ENCODE data around the gene EML1.

The EML1 gene

DNA sequence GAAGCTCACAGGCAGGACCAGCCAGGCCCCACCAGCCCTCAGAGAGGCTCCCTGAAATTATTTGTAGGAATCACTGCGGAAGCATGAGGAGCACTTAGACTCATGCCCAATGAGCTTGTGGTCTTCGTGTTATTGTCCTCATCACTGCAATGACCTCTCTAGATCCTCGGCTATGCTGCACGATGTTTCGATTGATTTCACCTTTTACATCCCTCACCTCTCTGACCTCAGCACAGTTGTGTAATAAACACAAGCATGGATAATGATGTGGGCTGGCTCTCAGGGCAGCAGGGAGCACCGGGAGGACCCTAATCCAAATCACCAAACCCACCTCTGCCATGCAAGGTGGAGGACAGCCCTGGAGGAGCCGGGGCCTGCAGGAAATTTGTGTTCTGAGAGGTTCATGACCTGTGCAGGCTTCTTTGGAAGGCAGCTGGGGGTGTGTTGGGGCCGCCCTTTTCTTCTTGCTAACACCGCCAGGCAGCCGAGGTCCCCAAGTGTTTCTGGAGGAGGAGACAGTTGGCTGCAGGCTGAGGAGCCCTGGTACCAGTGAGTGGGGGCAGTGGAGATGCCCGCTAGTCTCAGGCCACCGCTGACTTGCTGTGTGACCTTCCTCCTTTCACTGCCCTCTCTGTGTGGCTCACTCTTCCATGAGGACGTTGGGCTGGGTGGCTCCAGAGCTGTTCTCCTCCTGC lies 29.5 kb upstream of the EML1 start:
- no peak overlapping the region for H3K9ac ChIP-seq (ENCODE audit: low read depth, low read length)
- no peaks in the 10 kb centered on the region for H3K9me3 ChIP-seq (ENCODE audit: control insufficient read depth, insufficient read depth, low read length)
- peaks cover 25% of the 10 kb centered on the region for H3K4me1 ChIP-seq (ENCODE audit: insufficient read depth, low read length)
- no peaks in the 10 kb centered on the region for H3K36me3 ChIP-seq (ENCODE audit: insufficient read depth, low read length)

DNA sequence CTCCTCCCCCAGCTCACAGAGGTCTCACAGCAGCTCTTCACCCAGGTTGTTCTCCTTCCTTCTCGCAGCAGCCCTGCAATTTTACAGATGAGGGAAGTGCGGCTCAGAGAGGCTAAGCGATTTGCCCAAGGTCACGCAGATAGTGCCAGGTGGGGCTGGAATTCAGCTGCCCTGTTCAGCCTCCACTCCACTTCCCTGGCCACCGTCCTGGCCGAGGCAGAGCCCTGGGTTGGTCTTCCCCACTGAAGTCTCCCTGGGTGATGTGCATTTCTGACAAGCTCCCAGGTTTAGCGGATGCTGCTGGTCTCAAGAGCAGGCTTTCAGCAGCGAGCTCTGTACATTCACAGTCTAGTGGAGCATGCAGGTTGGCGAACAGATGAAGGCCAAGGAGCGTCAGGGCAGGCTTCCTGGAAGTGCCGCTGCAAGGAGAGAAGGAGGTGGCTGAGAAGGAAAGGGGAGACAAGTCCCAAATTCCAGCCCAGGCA lies 28.9 kb upstream of the EML1 start:
- peaks cover 19% of the 10 kb centered on the region for H3K4me1 ChIP-seq (ENCODE audit: insufficient read depth, low read length)
- H3K9ac ChIP-seq (ENCODE audit: low read depth, low read length) = no peak overlapping the region
- no peaks in the 10 kb centered on the region for H3K9me3 ChIP-seq (ENCODE audit: control insufficient read depth, insufficient read depth, low read length)
- no peaks in the 10 kb centered on the region for H3K36me3 ChIP-seq (ENCODE audit: insufficient read depth, low read length)

DNA sequence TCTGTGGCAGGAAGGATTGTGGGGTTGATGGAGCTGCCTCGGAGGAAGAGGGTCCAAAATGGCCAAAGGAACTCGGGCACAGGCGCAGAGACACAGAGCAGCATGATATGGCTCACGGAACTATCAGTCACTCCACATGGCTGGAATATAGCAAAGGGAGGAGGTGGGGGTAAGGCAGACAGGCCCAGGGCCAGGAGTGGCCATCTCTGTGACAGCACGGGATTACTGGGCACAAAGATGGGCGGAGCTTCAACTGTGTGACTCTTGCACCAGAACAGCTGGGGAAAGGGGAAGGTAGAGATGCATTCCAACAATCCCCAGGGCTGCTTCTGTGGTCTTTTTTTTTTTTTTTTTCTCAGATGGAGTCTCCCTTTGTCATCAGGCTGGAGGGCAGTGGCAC lies 24.8 kb upstream of the EML1 start:
- Histone ChIP-seq H3K36me3 (ENCODE audit: insufficient read depth, low read length) (no peaks in the 10 kb centered on the region), H3K4me1 (ENCODE audit: insufficient read depth, low read length) (peaks cover 13% of the 10 kb centered on the region), H3K9me3 (ENCODE audit: control insufficient read depth, insufficient read depth, low read length) (no peaks in the 10 kb centered on the region), H3K9ac (ENCODE audit: low read depth, low read length) (no peak overlapping the region)

GRCh38 chr14:99769123-99769522 lies 24.1 kb upstream of the EML1 start:
- Histone ChIP-seq H3K9me3 (ENCODE audit: control insufficient read depth, insufficient read depth, low read length) (no peaks in the 10 kb centered on the region), H3K9ac (ENCODE audit: low read depth, low read length) (no peak overlapping the region), H3K4me1 (ENCODE audit: insufficient read depth, low read length) (peaks cover 16% of the 10 kb centered on the region), H3K36me3 (ENCODE audit: insufficient read depth, low read length) (no peaks in the 10 kb centered on the region)

DNA sequence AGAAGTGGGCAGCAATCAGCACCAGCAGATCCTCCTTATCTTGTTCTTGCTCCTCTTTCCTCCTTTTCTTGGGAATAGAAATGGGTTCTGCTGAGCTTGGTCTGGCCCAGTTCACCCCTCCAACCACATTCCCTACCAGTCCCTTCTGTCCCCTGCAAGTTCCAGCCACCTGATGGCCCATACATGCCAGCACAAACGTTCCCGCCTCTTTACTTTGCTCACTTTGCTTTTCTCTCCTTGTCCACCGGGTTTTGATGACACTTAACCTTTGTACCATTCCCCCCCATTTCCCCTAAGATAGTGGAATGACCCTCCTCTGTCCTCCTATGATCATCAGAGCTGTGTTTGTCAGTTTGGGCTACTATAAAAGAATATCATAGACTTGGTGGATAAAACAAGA lies 23.4 kb upstream of the EML1 start:
- no peaks in the 10 kb centered on the region for H3K9me3 ChIP-seq (ENCODE audit: control insufficient read depth, insufficient read depth, low read length)
- no peak overlapping the region for H3K9ac ChIP-seq (ENCODE audit: low read depth, low read length)
- H3K36me3 ChIP-seq (ENCODE audit: insufficient read depth, low read length) = no peaks in the 10 kb centered on the region
- H3K4me1 ChIP-seq (ENCODE audit: insufficient read depth, low read length) = peaks cover 22% of the 10 kb centered on the region

GRCh38 chr14:99772371-99773283 lies 20.6 kb upstream of the EML1 start:
- H3K4me1 ChIP-seq (ENCODE audit: insufficient read depth, low read length) = peaks cover 31% of the 10 kb centered on the region
- no peaks in the 10 kb centered on the region for H3K9me3 ChIP-seq (ENCODE audit: control insufficient read depth, insufficient read depth, low read length)
- H3K9ac ChIP-seq (ENCODE audit: low read depth, low read length) = no peak overlapping the region
- H3K36me3 ChIP-seq (ENCODE audit: insufficient read depth, low read length) = no peaks in the 10 kb centered on the region

DNA sequence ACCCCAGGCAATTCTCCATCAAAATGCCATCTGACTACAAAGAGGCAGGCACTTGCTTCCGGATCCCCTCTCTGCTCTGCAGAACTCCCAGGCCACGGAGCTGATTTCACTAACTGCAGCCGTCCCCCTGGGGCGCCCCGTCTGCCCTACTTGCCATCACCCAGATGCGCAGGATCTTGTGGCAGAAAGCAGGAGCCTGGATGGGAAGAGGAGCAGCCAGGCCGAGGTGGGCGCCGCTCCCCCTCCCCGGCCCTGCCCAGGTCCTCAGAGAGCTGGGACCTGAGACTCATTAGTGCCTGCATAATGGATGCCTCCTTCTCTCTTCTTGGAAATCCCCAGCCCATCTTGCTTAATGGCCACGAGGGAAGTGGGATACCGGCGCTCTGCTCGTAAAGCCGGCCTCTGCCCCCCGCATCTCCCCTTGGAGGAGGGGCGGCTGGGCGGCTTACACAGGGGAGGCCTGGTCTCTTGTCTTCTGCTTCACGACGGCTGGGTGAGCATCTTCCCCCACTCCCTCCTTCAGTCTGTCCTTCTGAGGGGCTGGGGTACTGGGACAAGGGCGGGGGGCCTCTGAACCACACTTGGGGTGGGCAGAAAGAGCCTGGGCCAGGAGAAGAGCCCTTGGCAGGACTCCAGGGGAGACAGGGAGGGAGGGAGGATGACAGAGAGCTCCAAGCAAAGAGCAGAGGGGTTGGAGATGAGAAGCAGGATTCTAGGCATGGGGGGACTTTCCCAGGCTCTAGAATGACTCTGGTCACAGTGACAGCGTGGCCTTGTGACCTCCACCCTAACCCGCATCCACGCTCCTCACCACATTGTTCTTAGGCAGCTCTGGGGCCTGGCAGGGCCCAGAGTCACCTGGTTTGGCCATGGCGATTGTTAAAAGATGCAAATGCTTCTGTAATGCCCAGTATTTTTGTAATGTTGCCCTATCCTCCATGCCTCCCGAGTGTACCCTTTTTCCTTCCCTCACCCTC lies 19.4 kb upstream of the EML1 start:
- no peaks in the 10 kb centered on the region for H3K36me3 ChIP-seq (ENCODE audit: insufficient read depth, low read length)
- peaks cover 27% of the 10 kb centered on the region for H3K4me1 ChIP-seq (ENCODE audit: insufficient read depth, low read length)
- peaks cover 8% of the 10 kb centered on the region; the same call in 1 of the 2 replicates for H3K9me3 ChIP-seq (ENCODE audit: control insufficient read depth, insufficient read depth, low read length)
- peak overlapping the region; percentile 26; the same call in 1 of the 2 replicates for H3K9ac ChIP-seq (ENCODE audit: low read depth, low read length)

DNA sequence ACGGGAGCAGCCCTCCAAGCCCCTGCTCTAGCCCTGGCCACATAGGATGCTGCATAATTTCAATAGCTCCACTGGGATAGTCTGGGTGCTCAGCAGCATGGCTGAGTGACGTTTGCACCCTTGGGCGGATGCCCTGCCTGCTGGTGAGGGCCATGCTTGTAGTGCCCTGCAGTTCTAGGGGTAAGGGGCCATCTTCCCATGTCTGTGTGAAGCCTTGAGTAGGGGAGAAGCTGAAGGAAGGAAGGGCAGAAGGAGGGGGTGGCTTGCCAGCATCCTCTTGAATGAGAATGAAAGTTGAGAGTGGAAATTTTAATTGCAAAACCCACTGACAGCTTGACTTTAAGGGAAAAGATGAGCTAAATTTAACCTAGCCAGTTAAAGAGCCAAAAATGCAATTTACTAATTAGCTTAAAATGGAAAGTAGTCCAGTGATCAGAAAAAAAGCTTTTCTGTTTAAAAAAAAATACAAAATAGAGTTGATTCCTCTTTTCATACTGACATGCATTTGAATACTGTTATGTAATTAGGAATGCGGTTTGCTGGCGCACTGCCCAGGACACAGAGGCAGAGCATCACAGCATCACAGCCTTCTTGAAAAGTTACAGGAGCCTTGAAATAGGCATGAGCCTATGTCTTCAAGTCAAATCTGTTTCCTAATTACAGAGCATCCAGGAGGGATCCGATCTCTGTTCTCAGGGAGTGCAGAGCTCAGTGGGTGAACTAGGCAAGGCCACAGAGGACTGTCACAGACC lies 18.5 kb upstream of the EML1 start:
- peaks cover 8% of the 10 kb centered on the region; the same call in 1 of the 2 replicates for H3K9me3 ChIP-seq (ENCODE audit: control insufficient read depth, insufficient read depth, low read length)
- H3K36me3 ChIP-seq (ENCODE audit: insufficient read depth, low read length) = no peaks in the 10 kb centered on the region
- H3K4me1 ChIP-seq (ENCODE audit: insufficient read depth, low read length) = peaks cover 27% of the 10 kb centered on the region
- H3K9ac ChIP-seq (ENCODE audit: low read depth, low read length) = no peak overlapping the region

DNA sequence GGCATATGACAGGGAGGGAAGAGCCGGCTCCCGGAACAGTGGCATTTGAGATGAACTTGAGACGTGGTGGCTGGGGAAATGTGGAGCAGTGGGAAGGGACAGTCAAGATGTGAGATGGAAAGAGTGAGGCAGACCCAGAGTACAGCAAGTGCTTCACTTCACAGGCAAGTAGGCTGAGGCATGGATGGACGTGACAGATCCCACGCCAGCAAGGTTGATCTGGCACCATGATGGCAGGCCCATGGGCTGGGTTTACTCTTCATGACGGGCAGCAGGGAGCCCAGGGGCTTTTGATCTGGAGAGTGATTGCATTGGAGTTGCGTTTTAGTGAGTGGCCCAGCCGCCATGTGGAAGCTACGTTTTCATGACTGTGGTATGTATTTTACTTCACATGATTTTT lies 17.9 kb upstream of the EML1 start:
- Histone ChIP-seq H3K9ac (ENCODE audit: low read depth, low read length) (no peak overlapping the region), H3K4me1 (ENCODE audit: insufficient read depth, low read length) (peaks cover 27% of the 10 kb centered on the region), H3K9me3 (ENCODE audit: control insufficient read depth, insufficient read depth, low read length) (peaks cover 8% of the 10 kb centered on the region; the same call in 1 of the 2 replicates), H3K36me3 (ENCODE audit: insufficient read depth, low read length) (no peaks in the 10 kb centered on the region)

DNA sequence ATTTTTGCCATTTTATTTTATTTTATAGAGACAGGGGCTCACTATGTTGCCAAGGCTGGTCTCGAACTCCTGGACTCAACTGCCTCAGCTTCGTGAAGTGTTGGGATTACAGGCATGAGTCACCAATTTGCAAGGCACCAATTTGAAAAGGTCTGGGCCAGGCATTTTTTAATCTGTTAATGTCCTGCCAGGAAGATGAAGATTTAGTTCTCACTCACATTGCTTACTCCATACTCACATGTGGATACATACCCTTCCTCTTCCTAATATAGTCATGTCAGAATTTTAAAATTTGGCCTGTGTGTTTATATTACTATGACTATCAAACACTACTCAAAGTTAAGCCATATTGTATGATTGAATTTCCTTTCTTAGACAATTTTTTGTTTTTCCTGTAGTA lies 15.3 kb upstream of the EML1 start:
- H3K36me3 ChIP-seq (ENCODE audit: insufficient read depth, low read length) = no peaks in the 10 kb centered on the region
- H3K4me1 ChIP-seq (ENCODE audit: insufficient read depth, low read length) = peaks cover 25% of the 10 kb centered on the region

GRCh38 chr14:99779751-99780150 lies 13.5 kb upstream of the EML1 start:
- peaks cover 13% of the 10 kb centered on the region for H3K4me1 ChIP-seq (ENCODE audit: insufficient read depth, low read length)
- H3K9ac ChIP-seq (ENCODE audit: low read depth, low read length) = no peak overlapping the region
- H3K9me3 ChIP-seq (ENCODE audit: control insufficient read depth, insufficient read depth, low read length) = peaks cover 8% of the 10 kb centered on the region; the same call in 1 of the 2 replicates
- no peaks in the 10 kb centered on the region for H3K36me3 ChIP-seq (ENCODE audit: insufficient read depth, low read length)

More for the DNA sequence above, 15.3 kb upstream of the EML1 start:
- Histone ChIP-seq H3K9me3 (ENCODE audit: control insufficient read depth, insufficient read depth, low read length) (peaks cover 8% of the 10 kb centered on the region; the same call in 1 of the 2 replicates), H3K9ac (ENCODE audit: low read depth, low read length) (no peak overlapping the region)

- H3K36me3 ChIP-seq (ENCODE audit: insufficient read depth, low read length) = no peaks in the 10 kb centered on the region
- peaks cover 8% of the 10 kb centered on the region; the same call in 1 of the 2 replicates for H3K9me3 ChIP-seq (ENCODE audit: control insufficient read depth, insufficient read depth, low read length)
- no peak overlapping the region for H3K9ac ChIP-seq (ENCODE audit: low read depth, low read length)
- H3K4me1 ChIP-seq (ENCODE audit: insufficient read depth, low read length) = peaks cover 4% of the 10 kb centered on the region
Observed at GRCh38 chr14:99780690-99781089, 12.5 kb upstream of the EML1 start.

GRCh38 chr14:99781091-99781490 lies 12.1 kb upstream of the EML1 start:
- H3K36me3 ChIP-seq (ENCODE audit: insufficient read depth, low read length) = no peaks in the 10 kb centered on the region
- H3K9ac ChIP-seq (ENCODE audit: low read depth, low read length) = no peak overlapping the region
- H3K4me1 ChIP-seq (ENCODE audit: insufficient read depth, low read length) = peaks cover 3% of the 10 kb centered on the region; the same call in 1 of the 2 replicates
- H3K9me3 ChIP-seq (ENCODE audit: control insufficient read depth, insufficient read depth, low read length) = peaks cover 8% of the 10 kb centered on the region; the same call in 1 of the 2 replicates

Data from ES-I3 (cell line).